Measurements from ENCODE around the gene UFSP2. TPM values are rescaled to one million over a fixed set of nuclear protein-coding genes. Genes with fewer than 3 reads are reported as not detected.

Gene UFSP2
- total and polyA plus RNA-seq, 2 experiments from 2014 or later = 29.0 to 53.0 TPM

DNA sequence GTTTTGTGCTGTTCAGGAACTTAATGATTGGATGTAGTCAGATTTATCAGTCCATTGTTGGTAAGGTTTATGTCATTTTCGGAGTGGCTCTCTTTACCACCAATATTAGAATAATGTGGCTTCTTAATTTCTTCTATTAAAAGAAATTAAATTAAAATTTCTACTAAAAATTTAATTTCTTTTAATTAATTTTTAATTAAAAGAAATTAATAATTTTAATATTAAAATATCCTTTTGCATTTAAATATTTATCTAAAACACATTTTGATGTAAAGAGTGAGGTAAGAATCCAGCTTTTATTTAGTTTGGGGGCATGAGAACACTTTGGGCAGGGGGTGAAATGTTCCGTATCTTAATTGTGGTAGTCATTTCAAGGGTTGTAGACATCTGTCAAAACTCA lies 15.7 kb upstream of the UFSP2 start:
- Histone ChIP-seq H3K79me2 (replicated peaks; ENCODE audit: insufficient read depth) (no peaks in the 10 kb centered on the region), H2AFZ (no peak overlapping the region), H3K27me3 (ENCODE audit: insufficient read depth) (no peaks in the 10 kb centered on the region), H3F3A (replicated peaks; ENCODE audit: low read depth) (no peaks in the 10 kb centered on the region), H3K27ac (ENCODE audit: low read depth) (no peak overlapping the region), H4K20me1 (replicated peaks; ENCODE audit: insufficient read depth) (no peaks in the 10 kb centered on the region), H3K4me3 (no peak overlapping the region), H3K4me2 (no peak overlapping the region), H3K9me2 (ENCODE audit: insufficient read depth) (no peaks in the 10 kb centered on the region), H3K4me1 (ENCODE audit: insufficient read depth) (no peaks in the 10 kb centered on the region), H3K36me3 (ENCODE audit: insufficient read depth) (no peaks in the 10 kb centered on the region)
- ATAC-seq = no peak
- Mint-ChIP-seq H3K27me3 (ENCODE audit: insufficient read depth, low read depth, poor library complexity) (no peaks in the 10 kb centered on the region), H3K4me1 (no peaks in the 10 kb centered on the region), H3K27ac (no peak overlapping the region), H3K4me3 (no peak overlapping the region), H3K9me3 (no peaks in the 10 kb centered on the region), H3K36me3 (ENCODE audit: low read depth) (no peaks in the 10 kb centered on the region)
- DNase-seq (ENCODE audit: low spot score) = no peak
- no peak for TF ChIP-seq POLR2AphosphoS5 (IDR thresholded peaks at IDR 0.05; ENCODE audit: low read depth)

DNA sequence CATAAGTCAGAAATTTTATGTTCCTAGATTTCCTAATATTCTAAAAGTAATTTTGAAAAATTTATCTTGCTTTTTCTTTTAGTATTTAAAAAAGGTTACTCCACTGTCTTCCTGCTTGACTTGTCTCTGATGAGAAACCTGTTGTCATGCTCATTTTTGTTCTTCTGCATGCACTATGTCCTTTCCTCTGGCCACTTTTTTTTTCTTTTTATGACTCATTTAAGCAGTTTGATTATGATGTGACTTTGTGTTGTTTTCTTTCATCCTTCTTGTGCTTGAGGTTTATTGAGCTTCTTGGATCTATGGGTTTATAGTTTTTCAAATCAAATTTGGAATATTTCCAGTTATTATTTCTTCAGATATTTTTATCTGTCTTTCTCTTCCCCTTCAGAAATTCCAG lies 12.0 kb upstream of the UFSP2 start:
- Histone ChIP-seq H3K4me2 (no peak overlapping the region), H4K20me1 (replicated peaks; ENCODE audit: insufficient read depth) (no peaks in the 10 kb centered on the region), H3F3A (replicated peaks; ENCODE audit: low read depth) (no peaks in the 10 kb centered on the region), H2AFZ (no peak overlapping the region), H3K9me2 (ENCODE audit: insufficient read depth) (no peaks in the 10 kb centered on the region), H3K27me3 (ENCODE audit: insufficient read depth) (no peaks in the 10 kb centered on the region), H3K4me3 (no peak overlapping the region), H3K4me1 (ENCODE audit: insufficient read depth) (no peaks in the 10 kb centered on the region), H3K27ac (ENCODE audit: low read depth) (no peak overlapping the region), H3K36me3 (ENCODE audit: insufficient read depth) (no peaks in the 10 kb centered on the region), H3K79me2 (replicated peaks; ENCODE audit: insufficient read depth) (no peaks in the 10 kb centered on the region)
- Mint-ChIP-seq H3K9me3 (no peaks in the 10 kb centered on the region), H3K4me1 (no peaks in the 10 kb centered on the region), H3K27ac (no peak overlapping the region), H3K4me3 (no peak overlapping the region), H3K27me3 (ENCODE audit: insufficient read depth, low read depth, poor library complexity) (no peaks in the 10 kb centered on the region), H3K36me3 (ENCODE audit: low read depth) (no peaks in the 10 kb centered on the region)
- TF ChIP-seq EZH2phosphoT487 (IDR thresholded peaks at IDR 0.05; ENCODE audit: unreplicated experiment) = no peak
- TF ChIP-seq ZNF114 (CRISPR knock-in tag; IDR thresholded peaks at IDR 0.05) = no peak
- TF ChIP-seq EZH2 (IDR thresholded peaks at IDR 0.05; ENCODE audit: low read depth, unreplicated experiment) = no peak
- TF ChIP-seq POLR2AphosphoS5 (IDR thresholded peaks at IDR 0.05; ENCODE audit: low read depth) = no peak
- no peak for ATAC-seq
- DNase-seq (ENCODE audit: low spot score) = no peak

GRCh38 chr4:185435466-185435865 lies 9.7 kb upstream of the UFSP2 start:
- Histone ChIP-seq H4K20me1 (replicated peaks; ENCODE audit: insufficient read depth) (no peaks in the 10 kb centered on the region), H3K27ac (ENCODE audit: low read depth) (no peak overlapping the region), H3K79me2 (replicated peaks; ENCODE audit: insufficient read depth) (no peaks in the 10 kb centered on the region), H3K4me1 (ENCODE audit: insufficient read depth) (no peaks in the 10 kb centered on the region), H2AFZ (no peak overlapping the region), H3K36me3 (ENCODE audit: insufficient read depth) (no peaks in the 10 kb centered on the region), H3K4me2 (no peak overlapping the region), H3K4me3 (no peak overlapping the region), H3K9me2 (ENCODE audit: insufficient read depth) (no peaks in the 10 kb centered on the region), H3K27me3 (ENCODE audit: insufficient read depth) (no peaks in the 10 kb centered on the region), H3F3A (replicated peaks; ENCODE audit: low read depth) (no peaks in the 10 kb centered on the region)
- H3K9me3 Mint-ChIP-seq = no peaks in the 10 kb centered on the region
- H3K27ac Mint-ChIP-seq = no peak overlapping the region
- H3K27me3 Mint-ChIP-seq (ENCODE audit: insufficient read depth, low read depth, poor library complexity) = no peaks in the 10 kb centered on the region
- H3K36me3 Mint-ChIP-seq (ENCODE audit: low read depth) = no peaks in the 10 kb centered on the region
- H3K4me3 Mint-ChIP-seq = no peak overlapping the region
- H3K4me1 Mint-ChIP-seq = no peaks in the 10 kb centered on the region
- ATAC-seq (no peak), DNase-seq (ENCODE audit: low spot score) (no peak)
- TF ChIP-seq, protein P1, sequence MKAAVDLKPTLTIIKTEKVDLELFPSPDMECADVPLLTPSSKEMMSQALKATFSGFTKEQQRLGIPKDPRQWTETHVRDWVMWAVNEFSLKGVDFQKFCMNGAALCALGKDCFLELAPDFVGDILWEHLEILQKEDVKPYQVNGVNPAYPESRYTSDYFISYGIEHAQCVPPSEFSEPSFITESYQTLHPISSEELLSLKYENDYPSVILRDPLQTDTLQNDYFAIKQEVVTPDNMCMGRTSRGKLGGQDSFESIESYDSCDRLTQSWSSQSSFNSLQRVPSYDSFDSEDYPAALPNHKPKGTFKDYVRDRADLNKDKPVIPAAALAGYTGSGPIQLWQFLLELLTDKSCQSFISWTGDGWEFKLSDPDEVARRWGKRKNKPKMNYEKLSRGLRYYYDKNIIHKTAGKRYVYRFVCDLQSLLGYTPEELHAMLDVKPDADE (IDR thresholded peaks at IDR 0.05) = no peak
- TF ChIP-seq, protein P2, sequence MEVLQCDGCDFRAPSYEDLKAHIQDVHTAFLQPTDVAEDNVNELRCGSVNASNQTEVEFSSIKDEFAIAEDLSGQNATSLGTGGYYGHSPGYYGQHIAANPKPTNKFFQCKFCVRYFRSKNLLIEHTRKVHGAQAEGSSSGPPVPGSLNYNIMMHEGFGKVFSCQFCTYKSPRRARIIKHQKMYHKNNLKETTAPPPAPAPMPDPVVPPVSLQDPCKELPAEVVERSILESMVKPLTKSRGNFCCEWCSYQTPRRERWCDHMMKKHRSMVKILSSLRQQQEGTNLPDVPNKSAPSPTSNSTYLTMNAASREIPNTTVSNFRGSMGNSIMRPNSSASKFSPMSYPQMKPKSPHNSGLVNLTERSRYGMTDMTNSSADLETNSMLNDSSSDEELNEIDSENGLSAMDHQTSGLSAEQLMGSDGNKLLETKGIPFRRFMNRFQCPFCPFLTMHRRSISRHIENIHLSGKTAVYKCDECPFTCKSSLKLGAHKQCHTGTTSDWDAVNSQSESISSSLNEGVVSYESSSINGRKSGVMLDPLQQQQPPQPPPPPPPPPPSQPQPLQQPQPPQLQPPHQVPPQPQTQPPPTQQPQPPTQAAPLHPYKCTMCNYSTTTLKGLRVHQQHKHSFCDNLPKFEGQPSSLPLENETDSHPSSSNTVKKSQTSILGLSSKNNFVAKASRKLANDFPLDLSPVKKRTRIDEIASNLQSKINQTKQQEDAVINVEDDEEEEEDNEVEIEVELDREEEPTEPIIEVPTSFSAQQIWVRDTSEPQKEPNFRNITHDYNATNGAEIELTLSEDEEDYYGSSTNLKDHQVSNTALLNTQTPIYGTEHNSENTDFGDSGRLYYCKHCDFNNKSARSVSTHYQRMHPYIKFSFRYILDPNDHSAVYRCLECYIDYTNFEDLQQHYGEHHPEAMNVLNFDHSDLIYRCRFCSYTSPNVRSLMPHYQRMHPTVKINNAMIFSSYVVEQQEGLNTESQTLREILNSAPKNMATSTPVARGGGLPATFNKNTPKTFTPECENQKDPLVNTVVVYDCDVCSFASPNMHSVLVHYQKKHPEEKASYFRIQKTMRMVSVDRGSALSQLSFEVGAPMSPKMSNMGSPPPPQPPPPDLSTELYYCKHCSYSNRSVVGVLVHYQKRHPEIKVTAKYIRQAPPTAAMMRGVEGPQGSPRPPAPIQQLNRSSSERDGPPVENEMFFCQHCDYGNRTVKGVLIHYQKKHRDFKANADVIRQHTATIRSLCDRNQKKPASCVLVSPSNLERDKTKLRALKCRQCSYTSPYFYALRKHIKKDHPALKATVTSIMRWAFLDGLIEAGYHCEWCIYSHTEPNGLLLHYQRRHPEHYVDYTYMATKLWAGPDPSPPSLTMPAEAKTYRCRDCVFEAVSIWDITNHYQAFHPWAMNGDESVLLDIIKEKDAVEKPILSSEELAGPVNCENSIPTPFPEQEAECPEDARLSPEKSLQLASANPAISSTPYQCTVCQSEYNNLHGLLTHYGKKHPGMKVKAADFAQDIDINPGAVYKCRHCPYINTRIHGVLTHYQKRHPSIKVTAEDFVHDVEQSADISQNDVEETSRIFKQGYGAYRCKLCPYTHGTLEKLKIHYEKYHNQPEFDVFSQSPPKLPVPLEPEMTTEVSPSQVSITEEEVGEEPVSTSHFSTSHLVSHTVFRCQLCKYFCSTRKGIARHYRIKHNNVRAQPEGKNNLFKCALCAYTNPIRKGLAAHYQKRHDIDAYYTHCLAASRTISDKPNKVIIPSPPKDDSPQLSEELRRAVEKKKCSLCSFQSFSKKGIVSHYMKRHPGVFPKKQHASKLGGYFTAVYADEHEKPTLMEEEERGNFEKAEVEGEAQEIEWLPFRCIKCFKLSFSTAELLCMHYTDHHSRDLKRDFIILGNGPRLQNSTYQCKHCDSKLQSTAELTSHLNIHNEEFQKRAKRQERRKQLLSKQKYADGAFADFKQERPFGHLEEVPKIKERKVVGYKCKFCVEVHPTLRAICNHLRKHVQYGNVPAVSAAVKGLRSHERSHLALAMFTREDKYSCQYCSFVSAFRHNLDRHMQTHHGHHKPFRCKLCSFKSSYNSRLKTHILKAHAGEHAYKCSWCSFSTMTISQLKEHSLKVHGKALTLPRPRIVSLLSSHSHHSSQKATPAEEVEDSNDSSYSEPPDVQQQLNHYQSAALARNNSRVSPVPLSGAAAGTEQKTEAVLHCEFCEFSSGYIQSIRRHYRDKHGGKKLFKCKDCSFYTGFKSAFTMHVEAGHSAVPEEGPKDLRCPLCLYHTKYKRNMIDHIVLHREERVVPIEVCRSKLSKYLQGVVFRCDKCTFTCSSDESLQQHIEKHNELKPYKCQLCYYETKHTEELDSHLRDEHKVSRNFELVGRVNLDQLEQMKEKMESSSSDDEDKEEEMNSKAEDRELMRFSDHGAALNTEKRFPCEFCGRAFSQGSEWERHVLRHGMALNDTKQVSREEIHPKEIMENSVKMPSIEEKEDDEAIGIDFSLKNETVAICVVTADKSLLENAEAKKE (CRISPR knock-in tag; IDR thresholded peaks at IDR 0.05) = no peak
- no peak for TF ChIP-seq EZH2 (IDR thresholded peaks at IDR 0.05; ENCODE audit: low read depth, unreplicated experiment)
- no peak for TF ChIP-seq POLR2AphosphoS5 (IDR thresholded peaks at IDR 0.05; ENCODE audit: low read depth)
- TF ChIP-seq NANOG (IDR thresholded peaks at IDR 0.05; ENCODE audit: borderline replicate concordance) = no peak
- no peak for TF ChIP-seq STAT1 (IDR thresholded peaks at IDR 0.05; ENCODE audit: unreplicated experiment)
- TF ChIP-seq CREB1 (CRISPR knock-in tag; IDR thresholded peaks at IDR 0.05; ENCODE audit: low read depth) = no peak
- TF ChIP-seq JUNB (IDR thresholded peaks at IDR 0.05; ENCODE audit: unreplicated experiment) = no peak
